ENCODE measurements around the gene ALDH1B1. TPM values are rescaled to one million over a fixed set of nuclear protein-coding genes. Genes with fewer than 3 reads are reported as not detected.
A peak's percentile ranks its signal among the peaks of the same experiment; 100 is the strongest.

Gene ALDH1B1
- total and polyA plus RNA-seq, 2 of the 13 experiments (the other 11 are each of a cell fraction or from before 2014, with no cell fraction given): 45.1 to 125 TPM

GRCh38 chr9:38388283-38389223, 3.9 kb upstream of the ALDH1B1 start (continued):
- TF ChIP-seq NFIC (IDR thresholded peaks at IDR 0.05; ENCODE audit: low read length) (peak; percentile 42; the same call in 1 of the 2 replicates), ZNF282 (IDR thresholded peaks at IDR 0.05; ENCODE audit: partially characterized antibody) (no peak), POGK (CRISPR knock-in tag; conservative IDR thresholded peaks at IDR 0.05) (no peak), DNMT1 (CRISPR knock-in tag; IDR thresholded peaks at IDR 0.05) (no peak), ZNF616 (CRISPR knock-in tag; IDR thresholded peaks at IDR 0.05; ENCODE audit: low read depth) (no peak), HDAC2 (CRISPR knock-in tag; IDR thresholded peaks at IDR 0.05) (peak; percentile 61; the same call in 1 of the 2 replicates), POLR2A (IDR thresholded peaks at IDR 0.05; ENCODE audit: insufficient read depth in 1 of 2, low read depth in 2 of 2, low read length in 2 of 2) (no peak), RXRA (CRISPR knock-in tag; IDR thresholded peaks at IDR 0.05) (no peak), ZNF343 (CRISPR knock-in tag; IDR thresholded peaks at IDR 0.05) (no peak), ZNF407 (CRISPR knock-in tag; IDR thresholded peaks at IDR 0.05; ENCODE audit: not compliant biosample characterization) (no peak), SALL1 (CRISPR knock-in tag; IDR thresholded peaks at IDR 0.05) (peak; percentile 49), SOX5 (CRISPR knock-in tag; IDR thresholded peaks at IDR 0.05; ENCODE audit: borderline replicate concordance) (peak; percentile 58), ZFP90 (CRISPR knock-in tag; IDR thresholded peaks at IDR 0.05; ENCODE audit: borderline replicate concordance) (0 out of 2 replicates have a peak, but pooled peaks have one; percentile 35), DPF2 (CRISPR knock-in tag; IDR thresholded peaks at IDR 0.05; ENCODE audit: borderline replicate concordance, low read depth) (peak; percentile 55; the same call in 1 of the 2 replicates)
- TF ChIP-seq, protein P1, sequence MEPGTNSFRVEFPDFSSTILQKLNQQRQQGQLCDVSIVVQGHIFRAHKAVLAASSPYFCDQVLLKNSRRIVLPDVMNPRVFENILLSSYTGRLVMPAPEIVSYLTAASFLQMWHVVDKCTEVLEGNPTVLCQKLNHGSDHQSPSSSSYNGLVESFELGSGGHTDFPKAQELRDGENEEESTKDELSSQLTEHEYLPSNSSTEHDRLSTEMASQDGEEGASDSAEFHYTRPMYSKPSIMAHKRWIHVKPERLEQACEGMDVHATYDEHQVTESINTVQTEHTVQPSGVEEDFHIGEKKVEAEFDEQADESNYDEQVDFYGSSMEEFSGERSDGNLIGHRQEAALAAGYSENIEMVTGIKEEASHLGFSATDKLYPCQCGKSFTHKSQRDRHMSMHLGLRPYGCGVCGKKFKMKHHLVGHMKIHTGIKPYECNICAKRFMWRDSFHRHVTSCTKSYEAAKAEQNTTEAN (CRISPR knock-in tag; conservative IDR thresholded peaks at IDR 0.05): peak; percentile 69
- TF ChIP-seq, protein P2, sequence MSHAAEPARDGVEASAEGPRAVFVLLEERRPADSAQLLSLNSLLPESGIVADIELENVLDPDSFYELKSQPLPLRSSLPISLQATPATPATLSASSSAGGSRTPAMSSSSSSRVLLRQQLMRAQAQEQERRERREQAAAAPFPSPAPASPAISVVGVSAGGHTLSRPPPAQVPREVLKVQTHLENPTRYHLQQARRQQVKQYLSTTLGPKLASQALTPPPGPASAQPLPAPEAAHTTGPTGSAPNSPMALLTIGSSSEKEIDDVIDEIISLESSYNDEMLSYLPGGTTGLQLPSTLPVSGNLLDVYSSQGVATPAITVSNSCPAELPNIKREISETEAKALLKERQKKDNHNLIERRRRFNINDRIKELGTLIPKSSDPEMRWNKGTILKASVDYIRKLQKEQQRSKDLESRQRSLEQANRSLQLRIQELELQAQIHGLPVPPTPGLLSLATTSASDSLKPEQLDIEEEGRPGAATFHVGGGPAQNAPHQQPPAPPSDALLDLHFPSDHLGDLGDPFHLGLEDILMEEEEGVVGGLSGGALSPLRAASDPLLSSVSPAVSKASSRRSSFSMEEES (CRISPR knock-in tag; IDR thresholded peaks at IDR 0.05): peak; percentile 13; the same call in 1 of the 2 replicates

Measured in HepG2 (cell line).